ENCODE results near the gene KCNAB1. TPM values are rescaled to one million over a fixed set of nuclear protein-coding genes. Genes with fewer than 3 reads are reported as not detected.

KCNAB1 gene
- polyA plus RNA-seq, 2 donors = 0.61 to 1.3 TPM

GRCh38 chr3:156509189-156510174 is 389.1 kb downstream of the KCNAB1 start:
- Histone ChIP-seq H3K9me3 (ENCODE audit: control insufficient read depth in 2 of 2, insufficient read depth in 1 of 2, low read depth in 1 of 2, low read length in 1 of 2) (no peaks in the 10 kb centered on the region), H3K27me3 (ENCODE audit: control insufficient read depth in 1 of 2, insufficient read depth in 2 of 2, low read length in 2 of 2) (no peaks in the 10 kb centered on the region), H3K4me1 (ENCODE audit: control insufficient read depth in 2 of 2, insufficient read depth in 2 of 2, low read length in 1 of 2) (no peaks in the 10 kb centered on the region), H3K4me3 (ENCODE audit: low read depth in 1 of 2, low read length in 2 of 2) (no peak overlapping the region), H3K36me3 (ENCODE audit: control insufficient read depth in 2 of 2, insufficient read depth in 2 of 2, low read length in 1 of 2) (no peaks in the 10 kb centered on the region), H3K27ac (ENCODE audit: low read depth in 2 of 2, low read length in 1 of 2) (no peak overlapping the region)
- 57 to 61% methylated on average over 5 of the region's 5 CpGs for WGBS, 2 donors

GRCh38 chr3:156511987-156512677 is 391.8 kb downstream of the KCNAB1 start:
- no peak overlapping the region for H3K27ac ChIP-seq (ENCODE audit: low read depth in 2 of 2, low read length in 1 of 2)
- no peaks in the 10 kb centered on the region for H3K4me1 ChIP-seq (ENCODE audit: control insufficient read depth in 2 of 2, insufficient read depth in 2 of 2, low read length in 1 of 2)
- H3K4me3 ChIP-seq (ENCODE audit: low read depth in 1 of 2, low read length in 2 of 2) = no peak overlapping the region
- no peaks in the 10 kb centered on the region for H3K27me3 ChIP-seq (ENCODE audit: control insufficient read depth in 1 of 2, insufficient read depth in 2 of 2, low read length in 2 of 2)
- no peaks in the 10 kb centered on the region for H3K36me3 ChIP-seq (ENCODE audit: control insufficient read depth in 2 of 2, insufficient read depth in 2 of 2, low read length in 1 of 2)
- WGBS, 2 donors = 61 to 66% methylated on average over 2 of the region's 2 CpGs
- H3K9me3 ChIP-seq (ENCODE audit: control insufficient read depth in 2 of 2, insufficient read depth in 1 of 2, low read depth in 1 of 2, low read length in 1 of 2) = no peaks in the 10 kb centered on the region

- H3K27me3 ChIP-seq (ENCODE audit: control insufficient read depth in 1 of 2, insufficient read depth in 2 of 2, low read length in 2 of 2) = no peaks in the 10 kb centered on the region
- 57 to 59% methylated on average over 5 of the region's 5 CpGs for WGBS, 2 donors
Observed at GRCh38 chr3:156513619-156514018, 393.2 kb downstream of the KCNAB1 start.

DNA sequence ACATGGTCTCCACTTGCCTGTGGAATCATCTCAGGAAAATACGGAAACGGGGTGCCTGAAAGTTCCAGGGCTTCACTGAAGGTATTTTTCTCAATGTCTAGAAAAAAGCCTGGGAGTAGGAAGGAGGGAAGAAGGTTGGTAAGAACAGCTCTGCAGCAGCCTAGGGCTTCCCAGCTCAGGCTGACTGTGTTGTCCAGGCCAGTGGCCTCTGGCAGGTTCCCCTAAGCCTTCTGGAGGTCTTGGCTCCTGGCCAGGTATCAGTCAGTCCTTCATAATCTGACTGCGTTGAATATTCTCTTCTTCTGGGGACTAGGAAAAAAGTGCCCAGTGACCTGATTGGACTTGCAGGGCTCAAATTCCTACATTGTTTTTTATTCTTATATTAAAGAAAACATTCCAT is 395.9 kb downstream of the KCNAB1 start:
- Histone ChIP-seq H3K27ac (ENCODE audit: low read depth in 2 of 2, low read length in 1 of 2) (no peak overlapping the region), H3K4me3 (ENCODE audit: low read depth in 1 of 2, low read length in 2 of 2) (no peak overlapping the region), H3K9me3 (ENCODE audit: control insufficient read depth in 2 of 2, insufficient read depth in 1 of 2, low read depth in 1 of 2, low read length in 1 of 2) (no peaks in the 10 kb centered on the region), H3K36me3 (ENCODE audit: control insufficient read depth in 2 of 2, insufficient read depth in 2 of 2, low read length in 1 of 2) (no peaks in the 10 kb centered on the region), H3K27me3 (ENCODE audit: control insufficient read depth in 1 of 2, insufficient read depth in 2 of 2, low read length in 2 of 2) (no peaks in the 10 kb centered on the region), H3K4me1 (ENCODE audit: control insufficient read depth in 2 of 2, insufficient read depth in 2 of 2, low read length in 1 of 2) (no peaks in the 10 kb centered on the region)
- 82% methylated on average over 3 of the region's 3 CpGs for WGBS, 2 donors

More at GRCh38 chr3:156513619-156514018, 393.2 kb downstream of the KCNAB1 start:
- no peaks in the 10 kb centered on the region for H3K9me3 ChIP-seq (ENCODE audit: control insufficient read depth in 2 of 2, insufficient read depth in 1 of 2, low read depth in 1 of 2, low read length in 1 of 2)
- no peaks in the 10 kb centered on the region for H3K4me1 ChIP-seq (ENCODE audit: control insufficient read depth in 2 of 2, insufficient read depth in 2 of 2, low read length in 1 of 2)
- no peak overlapping the region for H3K4me3 ChIP-seq (ENCODE audit: low read depth in 1 of 2, low read length in 2 of 2)
- no peaks in the 10 kb centered on the region for H3K36me3 ChIP-seq (ENCODE audit: control insufficient read depth in 2 of 2, insufficient read depth in 2 of 2, low read length in 1 of 2)
- no peak overlapping the region for H3K27ac ChIP-seq (ENCODE audit: low read depth in 2 of 2, low read length in 1 of 2)

GRCh38 chr3:156516961-156517360 is 396.6 kb downstream of the KCNAB1 start:
- Histone ChIP-seq H3K36me3 (ENCODE audit: control insufficient read depth in 2 of 2, insufficient read depth in 2 of 2, low read length in 1 of 2) (no peaks in the 10 kb centered on the region), H3K27me3 (ENCODE audit: control insufficient read depth in 1 of 2, insufficient read depth in 2 of 2, low read length in 2 of 2) (no peaks in the 10 kb centered on the region), H3K4me1 (ENCODE audit: control insufficient read depth in 2 of 2, insufficient read depth in 2 of 2, low read length in 1 of 2) (no peaks in the 10 kb centered on the region), H3K9me3 (ENCODE audit: control insufficient read depth in 2 of 2, insufficient read depth in 1 of 2, low read depth in 1 of 2, low read length in 1 of 2) (no peaks in the 10 kb centered on the region), H3K4me3 (ENCODE audit: low read depth in 1 of 2, low read length in 2 of 2) (no peak overlapping the region), H3K27ac (ENCODE audit: low read depth in 2 of 2, low read length in 1 of 2) (no peak overlapping the region)
- WGBS, 2 donors = 60 to 71% methylated on average over 1 of the region's 1 CpG

DNA sequence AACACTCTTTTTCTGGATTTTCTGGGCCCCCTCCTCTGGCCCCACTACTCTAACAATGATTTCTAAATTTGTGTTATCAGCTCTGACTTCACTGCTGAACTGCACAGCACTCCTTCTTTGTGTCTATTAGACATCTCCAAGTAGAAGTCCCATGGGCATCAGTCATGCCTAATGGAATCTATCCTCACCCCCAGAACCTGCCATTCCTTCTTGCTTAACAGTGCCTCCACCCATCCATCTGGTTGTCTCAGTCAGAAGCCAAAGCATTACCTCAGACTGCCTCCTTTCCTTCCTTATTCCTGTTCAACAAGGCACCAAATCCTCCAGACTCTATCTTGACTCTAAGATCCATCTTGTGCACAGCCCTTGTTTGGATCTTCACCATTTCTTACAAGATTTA is 398.3 kb downstream of the KCNAB1 start:
- H3K27ac ChIP-seq (ENCODE audit: low read depth in 2 of 2, low read length in 1 of 2) = no peak overlapping the region
- no peaks in the 10 kb centered on the region for H3K36me3 ChIP-seq (ENCODE audit: control insufficient read depth in 2 of 2, insufficient read depth in 2 of 2, low read length in 1 of 2)
- H3K4me3 ChIP-seq (ENCODE audit: low read depth in 1 of 2, low read length in 2 of 2) = no peak overlapping the region
- no peaks in the 10 kb centered on the region for H3K9me3 ChIP-seq (ENCODE audit: control insufficient read depth in 2 of 2, insufficient read depth in 1 of 2, low read depth in 1 of 2, low read length in 1 of 2)
- H3K4me1 ChIP-seq (ENCODE audit: control insufficient read depth in 2 of 2, insufficient read depth in 2 of 2, low read length in 1 of 2) = no peaks in the 10 kb centered on the region
- H3K27me3 ChIP-seq (ENCODE audit: control insufficient read depth in 1 of 2, insufficient read depth in 2 of 2, low read length in 2 of 2) = no peaks in the 10 kb centered on the region

- no peaks in the 10 kb centered on the region for H3K9me3 ChIP-seq (ENCODE audit: control insufficient read depth in 2 of 2, insufficient read depth in 1 of 2, low read depth in 1 of 2, low read length in 1 of 2)
- H3K27ac ChIP-seq (ENCODE audit: low read depth in 2 of 2, low read length in 1 of 2) = no peak overlapping the region
- no peaks in the 10 kb centered on the region for H3K4me1 ChIP-seq (ENCODE audit: control insufficient read depth in 2 of 2, insufficient read depth in 2 of 2, low read length in 1 of 2)
- no peaks in the 10 kb centered on the region for H3K36me3 ChIP-seq (ENCODE audit: control insufficient read depth in 2 of 2, insufficient read depth in 2 of 2, low read length in 1 of 2)
- WGBS, 2 donors = 82% methylated on average over 1 of the region's 1 CpG
- no peaks in the 10 kb centered on the region for H3K27me3 ChIP-seq (ENCODE audit: control insufficient read depth in 1 of 2, insufficient read depth in 2 of 2, low read length in 2 of 2)
- no peak overlapping the region for H3K4me3 ChIP-seq (ENCODE audit: low read depth in 1 of 2, low read length in 2 of 2)
Observed at GRCh38 chr3:156519758-156520162, 399.4 kb downstream of the KCNAB1 start.

- H3K27ac ChIP-seq (ENCODE audit: low read depth in 2 of 2, low read length in 1 of 2) = no peak overlapping the region
- no peak overlapping the region for H3K4me3 ChIP-seq (ENCODE audit: low read depth in 1 of 2, low read length in 2 of 2)
- H3K36me3 ChIP-seq (ENCODE audit: control insufficient read depth in 2 of 2, insufficient read depth in 2 of 2, low read length in 1 of 2) = no peaks in the 10 kb centered on the region
- no peaks in the 10 kb centered on the region for H3K9me3 ChIP-seq (ENCODE audit: control insufficient read depth in 2 of 2, insufficient read depth in 1 of 2, low read depth in 1 of 2, low read length in 1 of 2)
- no peaks in the 10 kb centered on the region for H3K4me1 ChIP-seq (ENCODE audit: control insufficient read depth in 2 of 2, insufficient read depth in 2 of 2, low read length in 1 of 2)
- WGBS, 2 donors = 87 to 89% methylated on average over 4 of the region's 4 CpGs
- H3K27me3 ChIP-seq (ENCODE audit: control insufficient read depth in 1 of 2, insufficient read depth in 2 of 2, low read length in 2 of 2) = no peaks in the 10 kb centered on the region
Observed at GRCh38 chr3:156522673-156523072, 402.3 kb downstream of the KCNAB1 start.

- Histone ChIP-seq H3K4me3 (ENCODE audit: low read depth in 1 of 2, low read length in 2 of 2) (no peak overlapping the region), H3K9me3 (ENCODE audit: control insufficient read depth in 2 of 2, insufficient read depth in 1 of 2, low read depth in 1 of 2, low read length in 1 of 2) (no peaks in the 10 kb centered on the region), H3K27me3 (ENCODE audit: control insufficient read depth in 1 of 2, insufficient read depth in 2 of 2, low read length in 2 of 2) (no peaks in the 10 kb centered on the region), H3K4me1 (ENCODE audit: control insufficient read depth in 2 of 2, insufficient read depth in 2 of 2, low read length in 1 of 2) (no peaks in the 10 kb centered on the region), H3K27ac (ENCODE audit: low read depth in 2 of 2, low read length in 1 of 2) (no peak overlapping the region), H3K36me3 (ENCODE audit: control insufficient read depth in 2 of 2, insufficient read depth in 2 of 2, low read length in 1 of 2) (no peaks in the 10 kb centered on the region)
- WGBS, 2 donors = 95 to 97% methylated on average over 1 of the region's 1 CpG
Observed at GRCh38 chr3:156525808-156526207, 405.4 kb downstream of the KCNAB1 start.

Measured in esophagus (tissue), 2 donors.